Stimulated activated CD8-positive, alpha-beta memory T cell treated with anti-CD3 and anti-CD28 coated beads, Interleukin-12 subunit alpha, Interleukin-12 subunit beta, amount 100 ng/mL, for 24 hours (primary cell): ENCODE data around the gene PHYKPL.
A peak's percentile ranks its signal among the peaks of the same experiment; 100 is the strongest.
"Not testable (repeated sequence)": the region's sequence is repeated elsewhere in the genome, so short reads cannot be mapped to it uniquely, and the experiment has no call there.

Experiments
- DNase-seq: peaks from one replicate; pipeline ENCODE4 v3.0.0-alpha.2; 2020; ENCODE audit errors: extremely low read depth

Gene PHYKPL

DNA sequence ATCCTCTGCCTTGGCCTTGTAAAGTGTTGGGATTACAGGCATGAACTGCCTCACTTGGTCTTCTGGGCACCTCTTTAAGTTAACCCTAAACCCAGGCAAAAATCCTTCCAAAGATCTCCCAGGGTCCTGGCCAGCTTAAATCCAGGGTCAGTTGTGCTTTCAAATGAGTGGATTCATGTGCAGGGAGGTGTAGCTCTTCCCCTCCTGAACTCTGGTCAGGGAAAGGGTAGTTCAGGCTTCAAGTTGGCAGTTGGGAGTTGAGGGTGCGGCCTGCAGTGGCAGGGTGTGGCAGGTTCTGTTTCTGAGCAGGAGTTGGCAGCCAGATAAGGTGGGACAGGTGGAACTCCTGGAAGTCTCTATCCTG, 24.7 kb downstream of the PHYKPL start:
- no peak for DNase-seq

DNA sequence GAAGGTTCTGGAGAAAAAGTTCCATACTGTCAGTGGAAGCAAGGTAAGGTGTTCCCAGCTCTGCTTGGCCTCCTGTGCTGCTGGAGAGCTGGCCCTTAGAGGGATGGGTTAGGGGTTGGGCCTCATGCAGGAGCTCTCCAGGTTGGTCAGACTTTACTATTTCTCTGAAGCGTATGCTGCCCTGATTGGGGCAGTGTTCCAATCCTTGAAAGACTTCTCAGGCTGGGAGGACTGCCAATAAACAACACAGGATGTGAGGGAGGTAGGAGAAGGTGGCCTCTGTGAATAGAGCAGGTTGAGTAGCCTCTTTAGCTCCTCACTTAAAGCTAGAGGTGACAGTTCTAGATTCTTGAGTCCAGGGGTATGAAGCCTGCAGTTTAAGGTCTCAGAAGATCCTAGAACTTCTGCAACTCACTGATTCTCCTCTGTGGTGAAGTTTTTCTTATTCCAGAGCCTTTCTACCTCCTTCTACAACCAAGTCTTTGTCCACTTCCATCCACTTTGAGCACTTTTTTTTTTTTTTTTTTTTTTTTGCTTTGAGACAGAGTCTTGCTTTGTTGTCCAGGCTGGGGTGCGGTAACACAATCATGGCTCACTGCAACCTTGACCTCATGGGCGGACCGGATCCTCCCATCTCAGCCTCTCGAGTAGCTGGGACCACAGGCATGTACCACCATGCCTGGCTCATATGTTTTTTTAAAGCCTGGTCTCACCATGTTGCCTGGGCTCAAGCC, 25.3 kb downstream of the PHYKPL start:
- no peak for DNase-seq

DNA sequence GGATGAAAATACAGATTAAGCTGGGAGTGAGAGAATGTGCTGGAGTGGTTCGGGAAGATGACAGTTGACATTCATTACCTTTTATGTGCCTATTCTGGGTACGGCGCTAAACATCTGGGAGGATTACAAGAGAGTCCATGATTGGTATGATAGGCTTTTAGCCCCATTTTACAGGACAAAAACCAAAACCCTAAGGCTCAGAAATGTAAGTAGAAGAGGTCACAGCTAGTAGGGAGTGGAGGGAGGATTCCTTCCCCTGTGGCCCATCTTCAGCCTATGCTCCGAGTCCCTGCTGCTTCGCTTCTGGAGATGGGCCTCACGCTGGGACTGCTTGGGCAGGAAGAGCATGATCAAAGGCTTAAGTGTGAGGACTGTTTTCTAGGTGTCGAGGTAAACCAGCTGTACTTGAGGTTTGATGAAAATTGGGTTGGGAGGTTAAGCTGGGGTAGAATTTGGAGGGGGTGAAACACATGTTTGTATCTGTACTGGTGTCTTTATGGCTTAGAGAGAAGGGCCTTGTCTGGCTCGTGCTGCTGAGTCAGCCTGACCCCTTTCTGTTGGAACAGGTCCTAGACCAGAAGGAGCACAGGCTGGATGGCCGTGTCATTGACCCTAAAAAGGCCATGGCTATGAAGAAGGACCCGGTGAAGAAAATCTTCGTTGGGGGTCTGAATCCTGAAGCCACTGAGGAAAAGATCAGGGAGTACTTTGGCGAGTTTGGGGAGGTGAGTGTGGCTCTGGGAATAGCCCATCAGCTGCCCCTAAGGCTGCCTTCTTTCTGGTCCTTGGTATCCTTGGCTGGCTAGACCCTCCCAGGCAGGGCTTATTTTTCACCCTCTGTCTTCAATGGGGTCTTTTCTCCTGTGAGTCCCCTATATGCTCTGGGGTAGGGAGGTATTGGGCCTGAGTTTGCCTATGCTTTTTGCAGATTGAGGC, 26.2 kb downstream of the PHYKPL start:
- no peak for DNase-seq

DNA sequence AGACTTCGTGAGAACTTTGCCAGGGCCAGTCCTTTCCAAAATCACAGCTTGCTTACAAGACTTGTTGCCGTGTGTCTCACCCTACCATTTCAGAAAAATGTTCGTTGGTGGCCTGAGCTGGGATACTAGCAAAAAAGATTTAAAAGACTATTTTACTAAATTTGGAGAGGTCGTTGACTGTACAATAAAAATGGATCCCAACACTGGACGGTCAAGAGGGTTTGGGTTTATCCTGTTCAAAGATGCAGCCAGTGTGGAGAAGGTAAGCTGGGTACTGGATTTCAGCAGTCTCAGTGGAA, 26.9 kb downstream of the PHYKPL start:
- DNase-seq = no peak

DNA sequence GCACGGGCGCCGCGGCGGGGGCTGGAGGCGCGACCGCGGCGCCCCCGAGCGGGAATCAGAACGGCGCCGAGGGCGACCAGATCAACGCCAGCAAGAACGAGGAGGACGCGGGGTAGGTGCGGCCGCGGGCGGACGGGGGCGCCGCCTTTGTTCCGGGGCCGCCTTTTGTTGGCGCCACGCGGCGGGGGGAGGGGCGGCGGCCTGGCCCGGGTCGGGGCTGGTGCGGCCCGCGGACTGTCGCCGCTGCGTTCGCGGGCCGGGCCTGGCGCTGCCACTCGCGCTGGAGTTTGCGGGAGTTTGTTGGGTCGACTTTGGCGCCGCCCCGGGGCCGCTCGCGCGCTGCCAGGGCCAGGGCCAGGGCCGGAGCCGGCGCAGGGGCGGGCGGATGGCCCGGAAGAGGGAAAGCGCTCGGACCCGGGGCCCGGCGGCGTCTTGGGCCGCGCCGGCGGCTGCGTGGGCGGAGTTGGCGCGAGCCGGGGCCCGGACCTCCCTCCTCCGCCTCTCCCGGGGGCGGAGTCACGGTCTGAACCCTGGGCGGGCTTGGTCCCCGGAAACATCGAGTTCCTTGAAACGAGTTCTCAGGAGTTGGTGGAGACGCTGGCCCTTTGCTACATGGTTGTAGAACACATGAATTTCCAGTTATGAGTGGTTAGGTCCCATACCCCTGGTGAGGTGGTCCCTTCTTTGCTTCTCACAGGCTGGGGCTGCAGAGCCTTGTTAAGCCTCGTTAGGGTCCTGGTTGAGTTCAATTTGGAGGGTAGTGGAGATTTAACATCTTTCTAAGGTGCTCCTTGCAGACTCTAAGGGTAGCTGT, 27.5 kb downstream of the PHYKPL start:
- DNase-seq = peak; percentile 51

DNA sequence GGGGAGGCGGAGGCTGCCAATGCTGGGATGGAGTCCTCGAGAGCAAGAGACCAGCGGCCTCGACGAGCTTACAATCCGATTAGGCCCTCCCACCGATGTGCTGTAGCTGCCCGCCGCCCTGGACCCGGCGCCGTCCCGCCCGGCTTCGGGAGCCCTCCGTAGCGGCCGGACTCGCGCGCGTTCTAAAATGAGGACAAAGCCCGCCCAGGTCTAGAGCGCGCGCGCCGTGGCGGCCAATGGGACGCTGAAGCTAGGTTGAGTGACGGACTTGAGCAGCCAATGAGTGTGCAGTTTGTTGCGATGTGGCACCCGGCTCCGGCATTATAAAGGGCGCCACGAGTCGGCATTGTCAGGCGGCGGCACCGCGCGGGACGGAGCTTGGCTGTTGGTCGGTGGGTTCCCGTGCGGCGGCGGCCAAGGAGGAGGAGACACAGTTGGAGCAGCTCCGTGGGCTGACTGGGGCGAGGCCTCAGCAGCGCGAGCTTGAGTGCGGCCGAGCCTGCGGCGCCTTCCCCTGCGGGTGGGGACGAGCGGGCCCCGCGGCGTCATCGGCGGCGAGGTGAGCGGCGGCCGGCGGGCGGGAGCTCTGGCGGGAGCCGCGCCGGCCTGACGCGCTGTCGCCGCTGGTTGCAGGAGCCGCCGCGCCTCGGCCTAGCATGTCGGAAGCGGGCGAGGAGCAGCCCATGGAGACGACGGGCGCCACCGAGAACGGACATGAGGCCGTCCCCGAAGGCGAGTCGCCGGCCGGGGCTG, 28.2 kb downstream of the PHYKPL start, which contains the start of gene HNRNPAB:
Gene HNRNPAB (plus strand): TSS at position 352 of the 753 bp plus-strand sequence. CDS start 305 bp downstream, at position 657.
- peak; percentile 79 for DNase-seq

DNA sequence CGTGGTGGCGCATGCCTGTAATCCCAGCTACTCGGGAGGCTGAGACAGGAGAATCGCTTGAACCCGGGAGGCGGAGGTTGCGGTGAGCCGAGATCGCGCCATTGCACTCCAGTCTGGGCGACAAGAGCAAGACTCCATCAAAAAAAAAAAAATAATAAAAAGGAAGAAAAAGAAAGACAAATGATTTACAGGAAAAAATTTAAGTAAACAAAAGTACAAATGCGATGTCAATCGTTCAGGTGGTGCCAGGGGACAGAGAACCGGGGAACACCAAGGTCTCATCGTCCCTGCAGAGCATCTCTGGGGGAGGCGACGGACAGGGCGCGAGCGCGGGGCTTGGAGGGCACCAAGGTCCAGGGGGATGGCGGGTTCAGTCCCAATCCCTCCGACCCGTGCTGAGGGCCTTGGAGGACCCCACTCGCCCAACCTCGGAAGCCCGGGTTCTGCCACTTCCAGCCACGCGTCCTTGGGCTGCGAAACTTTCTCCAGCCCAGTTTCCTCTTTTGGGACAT, 28.9 kb downstream of the PHYKPL start:
- no peak for DNase-seq

DNA sequence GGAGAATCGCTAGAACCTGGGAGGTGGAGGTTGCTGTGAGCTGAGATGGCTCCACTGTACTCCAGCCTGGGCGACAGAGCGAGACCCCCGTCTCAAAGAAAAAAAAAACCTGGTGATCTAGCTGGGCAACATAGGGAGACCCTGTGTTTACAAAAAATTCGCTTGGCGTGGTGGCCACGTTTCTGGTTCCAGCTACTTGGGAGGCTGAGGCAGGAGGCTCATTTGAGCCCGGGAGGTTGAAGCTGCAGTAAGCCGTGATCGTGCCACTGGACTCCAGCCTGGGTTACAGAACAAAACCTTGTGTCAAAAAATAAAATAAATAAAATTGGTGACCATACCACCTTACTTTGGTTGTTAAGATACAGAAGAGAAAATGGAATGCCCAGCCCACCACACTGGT, 30.1 kb downstream of the PHYKPL start:
- no peak for DNase-seq

DNA sequence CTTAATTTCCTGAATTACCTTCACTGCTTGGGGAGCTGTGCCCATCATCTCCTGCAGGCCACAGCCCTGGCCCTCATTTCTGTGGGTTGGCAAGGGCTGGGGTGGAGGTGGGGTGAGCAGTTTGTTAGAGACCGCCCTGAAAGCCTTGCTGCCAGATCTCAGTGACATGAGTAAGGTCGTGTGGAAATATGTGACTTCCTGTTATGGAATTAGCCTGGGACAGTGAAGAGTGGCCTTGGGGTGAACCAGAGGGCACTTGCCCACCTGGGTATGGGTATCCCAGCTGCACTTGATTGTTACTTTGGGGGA, 30.7 kb downstream of the PHYKPL start:
- DNase-seq = no peak

DNA sequence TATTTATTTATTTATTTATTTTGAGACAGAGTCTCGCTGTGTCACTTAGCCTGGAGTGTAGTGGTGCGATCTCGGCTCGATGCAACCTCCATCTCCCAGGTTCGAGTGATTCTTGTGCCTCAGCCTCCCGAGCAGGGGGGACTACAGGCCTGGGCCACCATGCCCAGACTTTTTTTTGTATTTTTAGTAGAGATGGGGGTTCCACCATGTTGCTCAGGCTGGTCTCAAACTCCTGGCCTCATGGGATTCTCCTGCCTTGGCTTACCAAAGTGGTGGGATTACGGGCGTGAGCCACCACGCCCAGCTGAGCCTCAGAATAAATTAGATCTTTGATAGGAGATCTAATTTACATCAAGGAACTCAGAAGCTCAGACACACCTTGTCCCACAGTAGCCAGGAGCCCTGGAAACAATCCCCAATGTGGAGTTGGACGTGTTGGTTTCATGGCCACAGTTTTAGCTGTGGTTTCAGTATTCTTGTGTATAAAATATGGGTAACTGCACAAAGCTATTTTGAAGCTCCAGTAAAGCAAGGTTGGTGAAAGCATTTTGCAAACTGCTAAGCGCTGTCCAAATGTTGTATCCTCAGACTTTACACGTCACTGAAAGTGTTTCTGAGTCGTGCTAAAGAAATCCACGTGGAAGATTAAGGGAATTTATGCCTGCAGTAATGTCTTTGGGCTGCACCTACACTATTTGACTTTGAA, 31.2 kb downstream of the PHYKPL start:
- DNase-seq = no peak

DNA sequence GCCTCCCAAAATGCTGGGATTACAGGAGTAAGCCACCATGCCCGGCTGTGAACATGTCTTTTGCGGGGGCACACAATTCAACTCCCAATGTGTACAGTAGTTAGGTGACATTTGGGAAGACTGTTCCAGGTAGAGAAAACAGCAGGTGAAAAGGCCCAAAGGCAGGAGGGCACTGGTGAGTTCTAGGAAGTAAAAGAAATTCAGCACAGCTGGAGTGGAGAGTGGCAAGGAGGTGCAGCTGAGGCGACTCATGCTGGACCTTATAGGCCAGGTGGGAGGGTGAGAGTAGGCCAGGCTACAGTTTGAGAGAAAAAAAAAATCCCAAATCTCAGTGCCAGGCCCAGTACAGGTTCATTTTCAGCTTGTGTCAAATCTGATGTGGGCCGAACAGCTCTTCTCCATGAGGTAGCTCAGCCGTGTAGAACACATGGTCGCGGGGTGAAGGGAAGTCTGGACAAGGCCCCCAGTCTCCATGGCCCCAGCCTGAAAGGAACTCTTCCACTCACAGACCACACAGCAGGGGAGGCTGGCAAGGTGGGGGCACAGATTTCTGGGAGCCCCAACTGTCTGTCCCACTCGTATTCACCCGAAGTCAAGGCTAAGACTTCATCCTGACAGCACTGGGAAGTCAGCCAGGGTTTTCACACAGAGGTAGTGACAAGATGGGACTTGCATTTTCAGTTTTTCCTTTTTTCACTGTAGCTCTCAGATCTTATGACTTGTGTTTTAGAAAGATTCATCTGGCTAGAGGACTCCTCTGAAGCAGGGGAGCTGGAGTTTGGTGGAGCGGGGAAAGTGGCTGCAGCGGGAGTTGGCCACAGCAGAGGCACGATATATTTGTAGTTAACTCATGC, 32.8 kb downstream of the PHYKPL start:
- no peak for DNase-seq

DNA sequence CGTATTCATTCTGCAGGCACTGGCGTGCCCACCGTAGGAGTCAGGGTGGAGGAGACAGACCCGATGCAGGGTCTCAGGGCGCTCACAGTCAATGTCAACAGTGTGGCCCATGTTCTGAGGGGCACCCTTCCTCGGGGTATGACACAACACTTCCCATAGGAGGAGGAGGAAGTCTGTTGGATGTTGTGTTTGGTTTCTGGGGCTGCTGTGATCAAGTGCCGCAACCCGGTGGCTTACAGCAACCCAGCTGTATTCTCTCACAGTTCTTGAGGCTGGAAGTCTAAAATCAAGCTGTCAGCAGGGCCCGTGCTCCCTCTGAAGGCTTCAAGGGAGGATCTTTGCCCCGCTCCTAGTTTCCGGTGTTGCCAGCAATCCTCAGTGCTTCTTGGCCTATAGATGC, 33.9 kb downstream of the PHYKPL start:
- no peak for DNase-seq

DNA sequence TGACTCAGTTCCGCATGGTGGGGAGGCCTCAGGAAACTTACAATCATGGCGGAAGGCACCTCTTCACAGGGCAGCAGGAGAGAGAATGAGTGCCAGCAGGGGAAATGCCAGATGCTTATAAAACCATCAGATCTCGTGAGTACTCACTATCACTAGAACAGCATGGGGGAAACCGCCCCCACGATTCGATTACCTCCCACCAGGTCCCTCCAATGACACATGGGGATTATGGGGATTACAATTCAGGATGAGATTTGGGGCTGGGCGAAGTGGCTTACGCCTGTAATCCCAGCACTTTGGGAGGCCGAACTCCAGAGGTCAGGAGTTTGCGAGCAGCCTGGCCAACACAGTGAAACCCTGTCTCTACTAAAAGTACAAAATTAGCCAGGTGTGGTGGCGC, 34.5 kb downstream of the PHYKPL start:
- not testable (repeated sequence) for DNase-seq

DNA sequence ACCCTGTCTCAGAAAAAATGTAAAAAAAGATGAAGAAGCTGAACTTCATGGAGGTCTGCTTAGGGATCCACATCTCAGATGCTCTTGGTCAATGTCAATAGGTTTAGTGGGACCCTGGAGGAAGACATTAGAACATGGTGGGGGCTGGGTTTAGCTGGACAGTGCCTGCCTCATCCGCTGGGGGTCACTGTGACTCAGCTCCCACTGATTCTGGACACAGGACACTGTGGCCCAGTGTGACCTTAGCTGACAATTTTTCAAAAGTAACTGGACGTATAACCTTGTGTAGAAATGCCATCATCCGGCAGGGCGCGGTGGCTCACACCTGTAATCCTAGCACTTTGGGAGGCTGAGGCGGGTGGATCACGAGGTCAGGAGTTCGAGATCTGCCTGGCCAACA, 35.6 kb downstream of the PHYKPL start:
- no peak for DNase-seq

DNA sequence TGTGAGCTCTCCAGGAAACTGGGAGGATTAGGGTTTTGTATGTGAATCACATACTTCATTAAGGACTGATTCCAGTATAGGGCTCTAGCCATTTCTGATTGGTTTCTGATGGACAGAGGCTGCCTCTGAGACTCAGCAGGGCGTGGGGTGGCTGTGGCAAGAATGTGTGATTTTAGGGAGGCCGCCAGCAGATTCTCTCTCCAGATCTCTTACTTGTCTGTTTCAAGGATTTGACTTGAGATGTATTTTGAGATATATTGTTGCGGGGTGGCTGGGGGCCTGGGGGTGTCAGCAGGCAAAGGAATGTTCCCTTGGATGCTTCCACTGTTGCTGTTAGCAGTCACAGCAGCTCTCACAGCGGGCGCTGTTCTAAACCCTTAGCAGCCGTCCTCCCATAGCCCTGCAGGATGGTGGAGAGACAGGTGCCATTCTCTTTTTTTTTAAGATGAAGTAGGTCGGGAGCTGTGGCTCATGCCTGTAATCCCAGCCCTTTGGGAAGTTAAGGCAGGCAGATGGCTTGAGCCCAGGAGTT, 36.3 kb downstream of the PHYKPL start:
- DNase-seq = no peak

DNA sequence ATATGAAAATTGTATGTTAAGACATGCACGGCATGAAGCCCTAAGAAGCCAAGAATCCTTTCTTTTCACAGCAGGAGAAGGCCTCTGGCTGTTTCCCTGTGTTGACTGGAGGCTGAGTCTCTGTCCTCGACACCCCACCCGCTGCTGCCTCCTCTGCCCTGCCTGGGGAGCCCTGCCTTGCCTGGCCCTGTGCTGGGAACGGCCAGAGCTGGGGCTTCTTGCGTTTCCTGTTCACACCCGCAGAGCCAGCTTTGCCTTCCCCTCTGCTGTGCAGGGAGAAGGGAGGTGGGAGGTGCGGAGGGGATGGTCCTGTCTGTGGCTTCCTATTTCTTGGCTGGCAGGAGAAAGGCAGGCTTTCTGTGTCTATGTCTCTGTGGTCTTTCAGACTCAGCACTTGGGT, 38.6 kb downstream of the PHYKPL start:
- DNase-seq = no peak

DNA sequence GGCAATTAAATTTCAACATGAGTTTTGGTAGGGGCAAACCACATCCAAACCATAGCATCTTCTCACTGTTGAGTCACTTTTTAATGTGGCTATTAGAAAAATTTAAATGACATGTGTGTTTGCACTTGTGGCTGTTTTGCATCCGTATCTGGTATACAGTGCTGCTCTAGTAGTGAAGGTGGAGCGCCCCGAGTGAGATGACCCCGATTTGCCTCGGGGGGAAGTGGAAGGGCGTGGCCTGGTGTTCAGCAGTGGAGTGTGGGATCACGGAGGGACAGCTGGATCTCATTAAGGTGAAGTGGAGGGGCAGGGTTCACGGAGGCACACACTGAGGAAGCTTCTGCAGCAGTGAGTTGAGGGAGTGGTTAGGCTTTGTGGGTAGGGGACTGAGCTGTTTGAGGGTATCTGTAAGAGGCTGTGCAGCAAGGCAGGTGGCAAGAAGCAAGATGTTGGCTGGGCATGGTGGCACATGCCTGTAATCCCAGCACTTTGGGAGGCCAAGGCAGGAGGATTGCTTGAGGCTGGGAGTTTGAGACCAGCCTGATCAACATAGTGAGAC, 39.3 kb downstream of the PHYKPL start:
- DNase-seq = no peak

DNA sequence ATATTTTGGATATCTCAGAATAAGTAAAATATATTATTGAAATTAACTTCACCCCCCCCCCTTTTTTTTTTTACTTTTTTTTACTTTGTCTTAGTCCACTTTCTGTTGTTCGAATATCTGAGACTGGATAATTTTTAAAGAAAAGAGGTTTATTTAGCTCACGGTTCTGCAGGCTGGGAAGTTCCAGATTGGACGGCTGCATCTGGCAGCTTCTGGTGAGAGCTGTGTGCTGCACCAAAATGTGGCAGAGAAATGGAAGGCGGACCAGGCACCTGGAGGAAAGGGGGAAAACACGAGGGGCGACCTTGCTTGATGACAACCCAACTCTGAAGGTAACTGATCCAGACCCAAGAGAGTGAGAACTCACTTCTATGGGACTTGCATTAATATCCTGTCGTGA, 39.8 kb downstream of the PHYKPL start:
- no peak for DNase-seq

DNA sequence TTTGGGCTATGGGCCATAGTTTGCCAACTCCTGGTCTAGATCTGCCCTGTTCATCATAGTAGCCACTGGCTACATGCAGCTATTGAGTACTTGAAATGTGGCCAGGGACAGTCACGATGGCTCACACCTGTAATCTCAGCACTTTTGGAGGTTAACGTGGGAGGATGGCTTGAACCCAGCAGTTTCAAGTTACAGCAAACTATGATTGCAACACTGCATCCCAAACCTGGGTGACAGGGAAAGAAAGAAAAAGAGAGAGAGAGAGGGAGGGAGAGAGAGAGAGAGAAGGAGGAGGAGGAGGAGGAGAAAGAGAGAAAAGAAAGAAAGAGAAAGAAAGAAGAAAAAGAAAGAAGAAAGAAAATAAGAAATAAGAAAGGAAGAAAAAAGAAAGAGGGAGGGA, 40.4 kb downstream of the PHYKPL start:
- no peak for DNase-seq
